Inflammatory macrophage treated with lipopolysaccharide for 4 hours (primary cell): ENCODE measurements around the gene OSBP.
"Not testable (repeated sequence)": the region's sequence is repeated elsewhere in the genome, so short reads cannot be mapped to it uniquely, and the experiment has no call there.

ENCODE experiments used
- DNase-seq: peaks from one replicate; pipeline ENCODE4 v3.0.0-alpha.2; 2020

OSBP gene

GRCh38 chr11:59550842-59551658, 64.5 kb downstream of the OSBP start:
- DNase-seq, result peak; percentile 92

GRCh38 chr11:59550368-59550841, 65.2 kb downstream of the OSBP start:
- DNase-seq, result peak; percentile 76

GRCh38 chr11:59548309-59548656, 67.3 kb downstream of the OSBP start:
- no peak for DNase-seq

- DNase-seq, result peak; percentile 49
Measured at GRCh38 chr11:59547605-59548308, 67.8 kb downstream of the OSBP start.

GRCh38 chr11:59545179-59546020, 70.2 kb downstream of the OSBP start:
- DNase-seq, result peak; percentile 42

- DNase-seq, result no peak
Measured at GRCh38 chr11:59544869-59545178, 70.8 kb downstream of the OSBP start.

GRCh38 chr11:59543713-59544112, 71.9 kb downstream of the OSBP start:
- DNase-seq, result not testable (repeated sequence)

- DNase-seq, result no peak
Measured at GRCh38 chr11:59542142-59542810, 73.3 kb downstream of the OSBP start.

GRCh38 chr11:59534676-59535075, 80.9 kb downstream of the OSBP start:
- DNase-seq, result no peak

- DNase-seq, result no peak
Measured at GRCh38 chr11:59532620-59533019, 83.0 kb downstream of the OSBP start.

- no peak for DNase-seq
Measured at GRCh38 chr11:59528711-59529110, 86.9 kb downstream of the OSBP start.
